Measurements from ENCODE around the gene UBR4. TPM values are rescaled to one million over a fixed set of nuclear protein-coding genes. Genes with fewer than 3 reads are reported as not detected.
A peak's percentile ranks its signal among the peaks of the same experiment; 100 is the strongest.

The UBR4 gene
- total RNA-seq, 2 donors from 2014 or later, result 148 to 151 TPM

- Histone ChIP-seq H3K4me3 (ENCODE audit: low read length) (no peak overlapping the region), H3K27me3 (ENCODE audit: control insufficient read depth, insufficient read depth, low read length, poor library complexity, severe bottlenecking) (no peaks in the 10 kb centered on the region), H3K27ac (ENCODE audit: low read depth, low read length) (no peak overlapping the region), H3K9me3 (ENCODE audit: control insufficient read depth, low read length) (no peaks in the 10 kb centered on the region), H3K9ac (ENCODE audit: extremely low read depth, low read length, poor library complexity, severe bottlenecking) (no peak overlapping the region), H3K4me1 (ENCODE audit: control insufficient read depth, insufficient read depth, low read length) (no peaks in the 10 kb centered on the region), H3K36me3 (ENCODE audit: control insufficient read depth, insufficient read depth, low read length) (no peaks in the 10 kb centered on the region)
- no peak overlapping the region for H3K27ac Mint-ChIP-seq
- no peak overlapping the region for H3K4me3 Mint-ChIP-seq
- H3K9me3 Mint-ChIP-seq, result peaks cover 4% of the 10 kb centered on the region
- no peak for TF ChIP-seq CTCF (conservative IDR thresholded peaks at IDR 0.05)
- H3K27me3 Mint-ChIP-seq (ENCODE audit: insufficient read depth), result no peaks in the 10 kb centered on the region
- no peaks in the 10 kb centered on the region for H3K4me1 Mint-ChIP-seq
- DNase-seq, result peak; percentile 77
- no peaks in the 10 kb centered on the region for H3K36me3 Mint-ChIP-seq (ENCODE audit: low read depth)
- WGBS, 2 experiments (ENCODE audit: insufficient coverage in 1 of 2, insufficient read length in 1 of 2), result 50 to 63% methylated on average over 1 to 7 of the region's 7 CpGs
Measured at GRCh38 chr1:19028110-19028509, 182.0 kb downstream of the UBR4 start.

Other genes starting within 250 kb of the UBR4 start
- gene EMC1, start 41.3 kb upstream of the UBR4 start, total RNA-seq, result 10 to 100 TPM; 59.0 to 67.5 TPM
- gene MRTO4, start 41.5 kb upstream of the UBR4 start, total RNA-seq, result 10 to 100 TPM; 37.7 to 44.5 TPM
- 1 to 10 TPM in 1 of 2 donors, under 1 TPM in 1; 0.92 to 2.0 TPM for gene AKR7A3, start 78.5 kb upstream of the UBR4 start, total RNA-seq
- gene AKR7A2, start 101.9 kb upstream of the UBR4 start, total RNA-seq, result 10 to 100 TPM; 47.8 to 66.1 TPM
- 10 to 100 TPM; 20.8 to 22.6 TPM for gene SLC66A1, start 102.1 kb upstream of the UBR4 start, total RNA-seq